ENCODE measurements around the gene PPARG. TPM values are rescaled to one million over a fixed set of nuclear protein-coding genes. Genes with fewer than 3 reads are reported as not detected.

PPARG gene
- polyA plus RNA-seq, 4 donors, result 11.7 to 40.3 (median 30.6) TPM

DNA sequence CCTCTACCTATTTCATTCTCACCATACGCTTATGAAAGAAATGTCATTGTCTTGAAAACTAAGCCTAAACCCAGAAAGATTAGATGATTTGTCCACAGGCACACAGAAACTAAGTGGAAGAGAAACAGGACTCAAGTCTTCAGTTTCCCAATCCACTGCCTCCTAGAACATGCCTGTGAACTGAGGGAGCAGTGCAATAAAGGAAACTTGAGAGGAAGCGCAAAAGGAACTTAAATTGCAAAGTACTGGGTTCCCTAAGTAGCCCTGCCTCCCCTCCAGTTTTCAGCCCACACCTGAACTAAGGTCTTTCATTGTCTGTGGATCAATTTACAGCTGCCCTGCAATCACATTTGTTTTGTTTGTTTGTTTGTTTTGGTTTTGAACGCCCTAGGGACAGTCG lies 138.7 kb downstream of the PPARG start:
- peaks cover 0 to 25% (median 4%) of the 10 kb centered on the region in 3 donors for H3K36me3 ChIP-seq (ENCODE audit: control insufficient read depth in 3 of 3, insufficient read depth in 2 of 3, low read depth in 1 of 3, low read length in 3 of 3)
- H3K9me3 ChIP-seq (ENCODE audit: control insufficient read depth in 2 of 2, insufficient read depth in 1 of 2, low read depth in 1 of 2, low read length in 1 of 2), result no peaks in the 10 kb centered on the region
- no peak for FAIRE-seq
- WGBS, 3 donors, result 59 to 72% (median 67%) methylated on average over 4 of the region's 4 CpGs
- no peaks in the 10 kb centered on the region for H3K27me3 ChIP-seq (ENCODE audit: control insufficient read depth in 3 of 3, insufficient read depth in 3 of 3, low read length in 3 of 3)
- DNase-seq, result no peak
- no peak overlapping the region for H3K4me3 ChIP-seq (ENCODE audit: low read depth in 1 of 3, low read length in 3 of 3)
- peaks cover 7 to 12% (median 8%) of the 10 kb centered on the region in 3 donors for H3K4me1 ChIP-seq (ENCODE audit: control insufficient read depth in 3 of 3, insufficient read depth in 2 of 3, low read depth in 1 of 3, low read length in 2 of 3)
- no peak overlapping the region for H3K27ac ChIP-seq (ENCODE audit: low read depth in 1 of 3, low read length in 2 of 3)

DNA sequence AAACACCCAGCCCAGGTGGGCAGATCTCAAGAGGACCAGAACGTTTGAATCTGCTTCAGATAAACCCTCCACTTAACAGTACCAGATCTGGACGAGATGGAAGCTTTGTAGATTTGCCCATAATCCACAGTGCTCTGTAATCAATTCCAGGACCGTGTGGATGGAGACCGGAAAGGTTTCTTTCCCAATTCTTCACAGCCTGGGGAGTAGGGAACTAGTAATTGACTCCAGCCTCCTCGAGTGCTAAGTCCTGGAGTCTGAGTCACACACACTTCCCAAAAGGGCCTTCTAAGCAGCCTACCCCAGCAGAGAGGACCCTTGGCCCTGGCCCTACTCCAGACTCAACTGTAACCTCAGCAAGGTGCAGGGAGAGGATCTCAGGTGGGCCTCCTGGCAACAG lies 139.3 kb downstream of the PPARG start:
- Histone ChIP-seq H3K27me3 (ENCODE audit: control insufficient read depth in 3 of 3, insufficient read depth in 3 of 3, low read length in 3 of 3) (no peaks in the 10 kb centered on the region), H3K4me3 (ENCODE audit: low read depth in 1 of 3, low read length in 3 of 3) (no peak overlapping the region), H3K4me1 (ENCODE audit: control insufficient read depth in 3 of 3, insufficient read depth in 2 of 3, low read depth in 1 of 3, low read length in 2 of 3) (peaks cover 7 to 12% (median 8%) of the 10 kb centered on the region in 3 donors), H3K27ac (ENCODE audit: low read depth in 1 of 3, low read length in 2 of 3) (no peak overlapping the region), H3K9me3 (ENCODE audit: control insufficient read depth in 2 of 2, insufficient read depth in 1 of 2, low read depth in 1 of 2, low read length in 1 of 2) (no peaks in the 10 kb centered on the region), H3K36me3 (ENCODE audit: control insufficient read depth in 3 of 3, insufficient read depth in 2 of 3, low read depth in 1 of 3, low read length in 3 of 3) (peaks cover 0 to 25% (median 4%) of the 10 kb centered on the region in 3 donors)
- no peak for DNase-seq
- no peak for FAIRE-seq
- WGBS, 3 donors, result 62 to 77% (median 71%) methylated on average over 5 of the region's 5 CpGs

GRCh38 chr3:12430086-12430485 lies 141.2 kb downstream of the PPARG start:
- Histone ChIP-seq H3K27me3 (ENCODE audit: control insufficient read depth in 3 of 3, insufficient read depth in 3 of 3, low read length in 3 of 3) (peaks cover 0 to 3% (median 0%) of the 10 kb centered on the region in 3 donors), H3K27ac (ENCODE audit: low read depth in 1 of 3, low read length in 2 of 3) (no peak overlapping the region), H3K9me3 (ENCODE audit: control insufficient read depth in 2 of 2, insufficient read depth in 1 of 2, low read depth in 1 of 2, low read length in 1 of 2) (no peaks in the 10 kb centered on the region), H3K4me1 (ENCODE audit: control insufficient read depth in 3 of 3, insufficient read depth in 2 of 3, low read depth in 1 of 3, low read length in 2 of 3) (peaks cover under 1 to 6% (median 4%) of the 10 kb centered on the region in 3 donors), H3K4me3 (ENCODE audit: low read depth in 1 of 3, low read length in 3 of 3) (no peak overlapping the region), H3K36me3 (ENCODE audit: control insufficient read depth in 3 of 3, insufficient read depth in 2 of 3, low read depth in 1 of 3, low read length in 3 of 3) (peaks cover 0 to 32% (median 6%) of the 10 kb centered on the region in 3 donors)
- FAIRE-seq (no peak), DNase-seq (no peak)
- 16 to 30% (median 26%) methylated on average over 5 of the region's 5 CpGs for WGBS, 3 donors

- H3K27ac ChIP-seq (ENCODE audit: low read depth in 1 of 3, low read length in 2 of 3), result no peak overlapping the region
- peaks cover 0 to 20% (median 2%) of the 10 kb centered on the region in 3 donors for H3K36me3 ChIP-seq (ENCODE audit: control insufficient read depth in 3 of 3, insufficient read depth in 2 of 3, low read depth in 1 of 3, low read length in 3 of 3)
- H3K9me3 ChIP-seq (ENCODE audit: control insufficient read depth in 2 of 2, insufficient read depth in 1 of 2, low read depth in 1 of 2, low read length in 1 of 2), result no peaks in the 10 kb centered on the region
- H3K27me3 ChIP-seq (ENCODE audit: control insufficient read depth in 3 of 3, insufficient read depth in 3 of 3, low read length in 3 of 3), result peaks cover 0 to 3% (median 0%) of the 10 kb centered on the region in 3 donors
- FAIRE-seq (no peak), DNase-seq (no peak)
- no peak overlapping the region for H3K4me3 ChIP-seq (ENCODE audit: low read depth in 1 of 3, low read length in 3 of 3)
- 90 to 95% (median 94%) methylated on average over 6 of the region's 6 CpGs for WGBS, 3 donors
- no peaks in the 10 kb centered on the region for H3K4me1 ChIP-seq (ENCODE audit: control insufficient read depth in 3 of 3, insufficient read depth in 2 of 3, low read depth in 1 of 3, low read length in 2 of 3)
Measured at GRCh38 chr3:12433823-12434222, 145.0 kb downstream of the PPARG start.

GRCh38 chr3:12436514-12437220 lies 147.8 kb downstream of the PPARG start:
- no peak overlapping the region for H3K27ac ChIP-seq (ENCODE audit: low read depth in 1 of 3, low read length in 2 of 3)
- WGBS, 3 donors, result 72 to 91% (median 81%) methylated on average over 12 of the region's 12 CpGs
- no peak overlapping the region for H3K4me3 ChIP-seq (ENCODE audit: low read depth in 1 of 3, low read length in 3 of 3)
- peaks cover 0 to 8% (median 0%) of the 10 kb centered on the region in 3 donors for H3K4me1 ChIP-seq (ENCODE audit: control insufficient read depth in 3 of 3, insufficient read depth in 2 of 3, low read depth in 1 of 3, low read length in 2 of 3)
- peaks cover 0 to 4% (median 0%) of the 10 kb centered on the region in 3 donors for H3K27me3 ChIP-seq (ENCODE audit: control insufficient read depth in 3 of 3, insufficient read depth in 3 of 3, low read length in 3 of 3)
- DNase-seq (no peak), FAIRE-seq (no peak)
- H3K36me3 ChIP-seq (ENCODE audit: control insufficient read depth in 3 of 3, insufficient read depth in 2 of 3, low read depth in 1 of 3, low read length in 3 of 3), result peaks cover 0 to 13% (median 2%) of the 10 kb centered on the region in 3 donors
- no peaks in the 10 kb centered on the region for H3K9me3 ChIP-seq (ENCODE audit: control insufficient read depth in 2 of 2, insufficient read depth in 1 of 2, low read depth in 1 of 2, low read length in 1 of 2)

GRCh38 chr3:12437221-12437605 lies 148.3 kb downstream of the PPARG start:
- DNase-seq (no peak), FAIRE-seq (no peak)
- no peak overlapping the region for H3K4me3 ChIP-seq (ENCODE audit: low read depth in 1 of 3, low read length in 3 of 3)
- no peaks in the 10 kb centered on the region for H3K9me3 ChIP-seq (ENCODE audit: control insufficient read depth in 2 of 2, insufficient read depth in 1 of 2, low read depth in 1 of 2, low read length in 1 of 2)
- 92 to 99% (median 99%) methylated on average over 6 of the region's 6 CpGs for WGBS, 3 donors
- peaks cover 0 to 8% (median 0%) of the 10 kb centered on the region in 3 donors for H3K4me1 ChIP-seq (ENCODE audit: control insufficient read depth in 3 of 3, insufficient read depth in 2 of 3, low read depth in 1 of 3, low read length in 2 of 3)
- H3K27ac ChIP-seq (ENCODE audit: low read depth in 1 of 3, low read length in 2 of 3), result no peak overlapping the region
- peaks cover 0 to 7% (median 0%) of the 10 kb centered on the region in 3 donors for H3K27me3 ChIP-seq (ENCODE audit: control insufficient read depth in 3 of 3, insufficient read depth in 3 of 3, low read length in 3 of 3)
- H3K36me3 ChIP-seq (ENCODE audit: control insufficient read depth in 3 of 3, insufficient read depth in 2 of 3, low read depth in 1 of 3, low read length in 3 of 3), result peaks cover 0 to 12% (median 2%) of the 10 kb centered on the region in 3 donors

DNA sequence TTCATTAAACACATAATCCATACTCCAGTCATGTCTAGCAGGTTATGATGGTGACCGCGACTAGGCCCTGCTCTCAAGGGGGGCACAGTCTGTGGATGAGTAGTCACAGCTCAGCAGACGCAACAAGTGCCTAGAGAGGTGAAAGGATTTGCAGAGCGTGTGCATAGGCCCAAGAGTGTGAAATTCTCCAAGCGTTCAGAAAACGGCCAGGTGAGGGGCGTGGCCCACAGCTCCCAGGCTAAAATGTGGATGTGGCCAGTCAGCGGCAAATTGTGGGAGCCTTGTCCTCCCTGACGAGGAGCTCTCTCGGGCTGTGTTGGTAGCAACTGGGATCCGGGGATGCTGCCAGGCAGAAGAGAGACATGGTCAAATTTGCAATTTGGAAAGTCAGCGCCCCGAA lies 149.0 kb downstream of the PPARG start:
- H3K9me3 ChIP-seq (ENCODE audit: control insufficient read depth in 2 of 2, insufficient read depth in 1 of 2, low read depth in 1 of 2, low read length in 1 of 2), result no peaks in the 10 kb centered on the region
- WGBS, 3 donors, result 92 to 94% (median 93%) methylated on average over 13 of the region's 13 CpGs
- H3K27me3 ChIP-seq (ENCODE audit: control insufficient read depth in 3 of 3, insufficient read depth in 3 of 3, low read length in 3 of 3), result peaks cover 0 to 7% (median 0%) of the 10 kb centered on the region in 3 donors

GRCh38 chr3:12438318-12438717 lies 149.4 kb downstream of the PPARG start:
- Histone ChIP-seq H3K36me3 (ENCODE audit: control insufficient read depth in 3 of 3, insufficient read depth in 2 of 3, low read depth in 1 of 3, low read length in 3 of 3) (peaks cover 0 to 11% (median 2%) of the 10 kb centered on the region in 3 donors), H3K4me1 (ENCODE audit: control insufficient read depth in 3 of 3, insufficient read depth in 2 of 3, low read depth in 1 of 3, low read length in 2 of 3) (peaks cover 0 to 11% (median 0%) of the 10 kb centered on the region in 3 donors), H3K27me3 (ENCODE audit: control insufficient read depth in 3 of 3, insufficient read depth in 3 of 3, low read length in 3 of 3) (peaks cover 0 to 7% (median 0%) of the 10 kb centered on the region in 3 donors), H3K27ac (ENCODE audit: low read depth in 1 of 3, low read length in 2 of 3) (no peak overlapping the region), H3K4me3 (ENCODE audit: low read depth in 1 of 3, low read length in 3 of 3) (no peak overlapping the region), H3K9me3 (ENCODE audit: control insufficient read depth in 2 of 2, insufficient read depth in 1 of 2, low read depth in 1 of 2, low read length in 1 of 2) (no peaks in the 10 kb centered on the region)
- WGBS, 3 donors, result 78 to 87% (median 83%) methylated on average over 4 of the region's 4 CpGs
- FAIRE-seq, result no peak
- no peak for DNase-seq

More for the DNA sequence above, 149.0 kb downstream of the PPARG start:
- Histone ChIP-seq H3K4me3 (ENCODE audit: low read depth in 1 of 3, low read length in 3 of 3) (no peak overlapping the region), H3K27ac (ENCODE audit: low read depth in 1 of 3, low read length in 2 of 3) (no peak overlapping the region), H3K4me1 (ENCODE audit: control insufficient read depth in 3 of 3, insufficient read depth in 2 of 3, low read depth in 1 of 3, low read length in 2 of 3) (peaks cover 0 to 8% (median 0%) of the 10 kb centered on the region in 3 donors), H3K36me3 (ENCODE audit: control insufficient read depth in 3 of 3, insufficient read depth in 2 of 3, low read depth in 1 of 3, low read length in 3 of 3) (peaks cover 0 to 12% (median 2%) of the 10 kb centered on the region in 3 donors)
- no peak for FAIRE-seq
- DNase-seq, result no peak
